ENCODE measurements around the gene NRAP.

The NRAP gene

GRCh38 chr10:113544392-113544791, 119.4 kb downstream of the NRAP start:
- TF ChIP-seq, protein P1, sequence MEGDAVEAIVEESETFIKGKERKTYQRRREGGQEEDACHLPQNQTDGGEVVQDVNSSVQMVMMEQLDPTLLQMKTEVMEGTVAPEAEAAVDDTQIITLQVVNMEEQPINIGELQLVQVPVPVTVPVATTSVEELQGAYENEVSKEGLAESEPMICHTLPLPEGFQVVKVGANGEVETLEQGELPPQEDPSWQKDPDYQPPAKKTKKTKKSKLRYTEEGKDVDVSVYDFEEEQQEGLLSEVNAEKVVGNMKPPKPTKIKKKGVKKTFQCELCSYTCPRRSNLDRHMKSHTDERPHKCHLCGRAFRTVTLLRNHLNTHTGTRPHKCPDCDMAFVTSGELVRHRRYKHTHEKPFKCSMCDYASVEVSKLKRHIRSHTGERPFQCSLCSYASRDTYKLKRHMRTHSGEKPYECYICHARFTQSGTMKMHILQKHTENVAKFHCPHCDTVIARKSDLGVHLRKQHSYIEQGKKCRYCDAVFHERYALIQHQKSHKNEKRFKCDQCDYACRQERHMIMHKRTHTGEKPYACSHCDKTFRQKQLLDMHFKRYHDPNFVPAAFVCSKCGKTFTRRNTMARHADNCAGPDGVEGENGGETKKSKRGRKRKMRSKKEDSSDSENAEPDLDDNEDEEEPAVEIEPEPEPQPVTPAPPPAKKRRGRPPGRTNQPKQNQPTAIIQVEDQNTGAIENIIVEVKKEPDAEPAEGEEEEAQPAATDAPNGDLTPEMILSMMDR (IDR thresholded peaks at IDR 0.05; ENCODE audit: insufficient read depth, missing control alignments): no peak
- DNase-seq (ENCODE audit: insufficient read length, low spot score) (no peak), FAIRE-seq (no peak)

- FAIRE-seq (no peak), DNase-seq (ENCODE audit: insufficient read length, low spot score) (no peak)
- TF ChIP-seq, protein P1 (IDR thresholded peaks at IDR 0.05; ENCODE audit: insufficient read depth, missing control alignments): no peak
These were observed 120.5 kb downstream of the NRAP start for GRCh38 chr10:113543107-113543955.

- FAIRE-seq: no peak
- TF ChIP-seq, protein P1 (IDR thresholded peaks at IDR 0.05; ENCODE audit: insufficient read depth, missing control alignments): no peak
- no peak for DNase-seq (ENCODE audit: insufficient read length, low spot score)
These were observed 122.3 kb downstream of the NRAP start for GRCh38 chr10:113541549-113541927.

DNA sequence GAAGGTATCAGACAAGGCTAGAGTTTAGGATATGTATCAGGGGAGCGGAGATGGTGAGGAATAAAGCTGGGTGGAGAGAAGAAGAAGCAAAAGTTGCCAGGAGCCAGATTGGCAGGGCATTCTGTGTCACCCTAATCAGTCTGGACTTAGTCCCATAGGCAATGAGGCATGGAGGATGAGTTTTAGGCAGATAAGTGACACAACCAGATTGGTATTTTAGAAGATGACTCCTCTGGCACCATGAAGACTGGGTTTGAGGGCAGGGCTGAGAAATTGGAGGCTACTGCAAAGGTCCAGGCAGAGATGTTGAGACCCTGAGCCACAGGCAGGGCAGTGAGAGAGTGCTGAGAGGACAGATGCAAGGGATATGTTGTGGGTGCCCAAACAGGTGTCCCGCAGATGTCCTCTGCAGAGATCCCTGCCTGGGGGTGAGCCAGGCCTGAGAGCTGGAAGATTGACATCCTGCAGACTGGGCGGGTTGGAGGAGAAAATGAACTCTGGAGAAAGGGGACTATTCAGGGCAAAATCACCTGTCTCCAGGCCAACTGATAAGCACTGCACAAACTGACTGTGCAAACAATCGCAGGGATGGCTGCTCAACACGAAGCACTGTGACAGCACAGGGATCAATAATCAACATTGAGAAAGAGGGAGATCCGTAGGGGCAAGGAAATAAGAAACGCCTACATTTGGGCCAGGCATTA, 122.8 kb downstream of the NRAP start:
- FAIRE-seq (no peak), DNase-seq (ENCODE audit: insufficient read length, low spot score) (no peak)
- TF ChIP-seq, protein P1 (IDR thresholded peaks at IDR 0.05; ENCODE audit: insufficient read depth, missing control alignments): no peak

DNA sequence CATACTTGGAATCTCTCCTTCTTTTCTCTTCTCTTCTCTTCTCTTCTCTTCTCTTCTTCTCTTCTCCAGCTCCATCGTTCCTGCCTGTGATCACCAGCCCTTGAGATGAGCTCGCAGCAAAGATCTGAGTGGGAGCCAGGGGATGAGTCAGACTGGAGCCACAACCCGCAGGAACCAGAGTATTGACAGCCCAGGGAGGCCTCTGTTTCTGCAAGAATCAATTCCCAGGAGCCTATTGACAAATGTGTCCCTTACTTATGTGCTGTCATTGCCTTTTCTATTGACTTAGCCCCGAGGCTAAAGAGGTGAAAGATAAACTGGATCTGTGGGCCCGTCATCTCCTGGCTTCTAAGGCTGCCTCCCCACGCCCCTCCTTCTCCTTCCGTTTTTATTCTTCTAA, 124.1 kb downstream of the NRAP start:
- FAIRE-seq: no peak
- no peak for DNase-seq (ENCODE audit: insufficient read length, low spot score)
- TF ChIP-seq, protein P1 (IDR thresholded peaks at IDR 0.05; ENCODE audit: insufficient read depth, missing control alignments): no peak
